Esophagus squamous epithelium (tissue), 5 donors: ENCODE data around the gene SIX3. TPM values are rescaled to one million over a fixed set of nuclear protein-coding genes. Genes with fewer than 3 reads are reported as not detected.

Source experiments
- DNase-seq: peaks from one replicate; lab custom pipeline; 2025; lab: John Stamatoyannopoulos, UW
- H3K27ac ChIP-seq, 4 donors: fragments of 200-600 bp; sonication (generic); one replicate each; pipeline ENCODE4 v1.5.1; 2016 to 2019; ENCODE audit warnings: mild to moderate bottlenecking in 1 of 4
- H3K27me3 ChIP-seq, 4 donors: fragments of 200-600 bp; sonication (generic); 1 replicate in 3 of 4; 2 replicates in 1 of 4; pipeline versions ENCODE4 v1.5.1 to v1.6.0; 2017 to 2021; ENCODE audit warnings: antibody characterized with exemption in 1 of 4
- H3K36me3 ChIP-seq, 3 donors: fragments of 200-600 bp; sonication (generic); one replicate each; pipeline ENCODE4 v1.5.1; 2016 to 2019
- H3K4me1 ChIP-seq, 3 donors: fragments of 200-600 bp; sonication (generic); one replicate each; pipeline ENCODE4 v1.5.1; 2017 to 2019
- H3K4me3 ChIP-seq, 4 donors: fragments of 200-600 bp; sonication (generic); 1 replicate in 3 of 4; 2 replicates in 1 of 4; pipeline ENCODE4 v1.5.1; 2016 to 2019; ENCODE audit warnings: mild to moderate bottlenecking in 2 of 4, moderate library complexity in 1 of 4
- H3K9me3 ChIP-seq, 3 donors: fragments of 200-600 bp; sonication (generic); one replicate each; pipeline ENCODE4 v1.5.1; 2016 to 2019
- POLR2A ChIP-seq, 4 donors: fragments of 450-650 bp; IDR thresholded peaks; one replicate each; pipeline ENCODE4 v1.6.1; 2017; ENCODE audit warnings: antibody characterized with exemption in 4 of 4, mild to moderate bottlenecking in 4 of 4, moderate library complexity in 3 of 4
- WGBS, 2 donors: methylation state at CpG; one replicate each; pipeline ENCODE4 v1.1.5; 2018; 5-methylcytosine and 5-hydroxymethylcytosine counted together
- intact Hi-C: fragments of 100-400 bp; cut with DNase I; formaldehyde crosslinking; loops from one replicate; pipeline ENCODE4 v1.15.0; 2022
- total RNA-seq, 4 donors: library from RNA; depleted of rRNA; stranded (reverse); fragments of >200 nt; gene quantifications; one replicate each; pipeline ENCODE4 v1.1.0, GENCODE V29; 2016
- TF ChIP-seq, protein P1 (sequence below), 6 experiments: fragments of 450-650 bp in 4 of 6; fragments of 200-600 bp in 2 of 6; sonication (generic) in 2 of 6; IDR thresholded peaks; one replicate each; pipeline ENCODE4 v1.5.1; 2016 to 2019; ENCODE audit warnings: antibody characterized with exemption in 6 of 6, mild to moderate bottlenecking in 4 of 6, moderate library complexity in 4 of 6
- donor health status: DM: yes; HTN: yes; CAD: no.

Gene SIX3
- not detected for total RNA-seq

DNA sequence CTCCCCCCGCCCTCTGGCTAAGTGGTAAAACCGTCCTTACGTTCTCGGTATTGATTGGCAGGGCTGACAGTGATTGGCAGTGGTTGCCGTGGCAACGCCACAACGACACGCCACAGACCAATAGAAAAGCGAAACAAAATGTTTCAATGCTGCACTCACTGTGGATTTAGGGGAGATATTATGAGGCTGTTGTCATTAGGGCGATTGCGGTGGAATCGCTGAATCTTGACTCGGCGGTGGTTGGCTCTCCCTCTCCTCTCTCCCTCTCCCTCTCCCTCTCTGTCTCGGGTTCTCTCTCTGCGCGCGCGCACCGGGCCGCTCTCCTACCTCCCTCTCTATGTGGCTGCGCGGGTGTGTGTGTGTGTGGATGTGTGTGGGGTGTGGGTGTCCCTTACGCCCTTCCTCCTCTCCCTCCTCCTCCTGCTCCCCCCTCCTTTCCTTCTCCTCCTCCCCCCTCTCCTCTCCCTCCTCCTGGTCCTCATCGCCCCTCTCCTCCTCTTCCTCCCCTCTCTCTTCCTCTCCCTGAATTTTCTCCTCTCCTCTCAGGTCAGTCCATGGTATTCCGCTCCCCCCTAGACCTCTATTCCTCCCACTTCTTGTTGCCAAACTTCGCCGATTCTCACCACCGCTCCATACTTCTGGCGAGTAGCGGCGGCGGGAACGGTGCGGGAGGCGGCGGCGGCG is at the start of gene SIX3:
Gene SIX3, plus strand, starts transcription at position 152 of the 684 bp plus-strand sequence. Its CDS starts 403 bp downstream, at position 555.
- Histone ChIP-seq H3K27me3 (peaks cover 46 to 100% (median 72%) of the 10 kb centered on the region in 4 donors), H3K4me3 (peak within 1 kb of the TSS in 3 of 4 donors; percentile 28 to 60 (median 38)), H3K4me1 (peaks cover 41 to 73% (median 50%) of the 10 kb centered on the region in 3 donors), H3K36me3 (no peaks in the 10 kb centered on the region), H3K9me3 (no peaks in the 10 kb centered on the region), H3K27ac (no peak within 1 kb of the TSS)
- DNase-seq = no peak
- TF ChIP-seq, protein P1, sequence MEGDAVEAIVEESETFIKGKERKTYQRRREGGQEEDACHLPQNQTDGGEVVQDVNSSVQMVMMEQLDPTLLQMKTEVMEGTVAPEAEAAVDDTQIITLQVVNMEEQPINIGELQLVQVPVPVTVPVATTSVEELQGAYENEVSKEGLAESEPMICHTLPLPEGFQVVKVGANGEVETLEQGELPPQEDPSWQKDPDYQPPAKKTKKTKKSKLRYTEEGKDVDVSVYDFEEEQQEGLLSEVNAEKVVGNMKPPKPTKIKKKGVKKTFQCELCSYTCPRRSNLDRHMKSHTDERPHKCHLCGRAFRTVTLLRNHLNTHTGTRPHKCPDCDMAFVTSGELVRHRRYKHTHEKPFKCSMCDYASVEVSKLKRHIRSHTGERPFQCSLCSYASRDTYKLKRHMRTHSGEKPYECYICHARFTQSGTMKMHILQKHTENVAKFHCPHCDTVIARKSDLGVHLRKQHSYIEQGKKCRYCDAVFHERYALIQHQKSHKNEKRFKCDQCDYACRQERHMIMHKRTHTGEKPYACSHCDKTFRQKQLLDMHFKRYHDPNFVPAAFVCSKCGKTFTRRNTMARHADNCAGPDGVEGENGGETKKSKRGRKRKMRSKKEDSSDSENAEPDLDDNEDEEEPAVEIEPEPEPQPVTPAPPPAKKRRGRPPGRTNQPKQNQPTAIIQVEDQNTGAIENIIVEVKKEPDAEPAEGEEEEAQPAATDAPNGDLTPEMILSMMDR (IDR thresholded peaks at IDR 0.05) = no peak
- no peak for TF ChIP-seq POLR2A (IDR thresholded peaks at IDR 0.05)
- WGBS, 2 donors = 1 to 2% methylated on average over 21 to 24 of the region's 39 CpGs
- intact Hi-C loops = no loop called here

DNA sequence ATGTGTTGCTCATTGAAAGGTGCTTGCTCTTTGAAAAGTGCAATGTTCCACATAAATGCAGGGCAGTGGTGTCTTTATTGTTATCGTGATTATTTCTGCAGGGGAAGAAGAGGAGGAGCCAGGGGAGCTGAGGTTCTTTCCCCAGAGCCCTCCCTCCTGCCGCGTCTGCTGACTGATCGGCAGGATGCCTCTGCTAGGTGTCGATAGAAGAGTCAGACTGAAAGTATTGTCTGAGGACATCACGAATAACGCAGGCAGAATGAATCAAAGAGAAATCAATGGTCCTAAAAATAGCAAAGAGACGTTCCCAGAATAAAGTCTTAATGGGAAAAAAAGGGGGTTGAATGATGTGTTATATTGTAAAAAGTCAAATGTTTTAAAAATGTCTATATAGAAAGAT is 47.4 kb upstream of the SIX3 start:
- no peak for DNase-seq
- Histone ChIP-seq H3K4me1 (no peaks in the 10 kb centered on the region), H3K9me3 (no peaks in the 10 kb centered on the region), H3K36me3 (no peaks in the 10 kb centered on the region), H3K27ac (no peak overlapping the region), H3K4me3 (no peak overlapping the region), H3K27me3 (peaks cover 0 to 11% (median 0%) of the 10 kb centered on the region in 4 donors)
- WGBS, 2 donors = 28 to 40% methylated on average over 8 of the region's 8 CpGs
- intact Hi-C loops = no loop called here
- TF ChIP-seq POLR2A (IDR thresholded peaks at IDR 0.05) = no peak
- TF ChIP-seq, protein P1 (IDR thresholded peaks at IDR 0.05) = no peak

DNA sequence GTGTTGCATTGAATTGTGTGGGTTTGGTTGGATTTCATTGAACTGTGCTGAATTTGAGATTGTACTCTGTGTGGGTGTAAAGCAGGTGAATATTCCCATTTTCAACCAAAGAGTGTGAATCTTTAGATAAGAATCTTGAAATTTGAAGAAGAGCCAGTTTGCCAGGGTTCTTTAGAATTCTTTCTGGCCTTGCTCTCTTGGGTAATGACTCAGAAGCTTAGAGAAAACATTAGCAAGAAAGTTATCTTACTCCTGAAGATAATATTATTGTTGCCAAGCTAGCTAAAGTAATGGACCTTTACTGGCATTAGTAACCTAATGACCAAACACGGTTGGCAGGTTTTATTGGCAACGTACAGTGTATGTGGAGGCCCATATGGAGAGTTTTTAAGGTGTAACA is 46.4 kb upstream of the SIX3 start:
- TF ChIP-seq, protein P1 (IDR thresholded peaks at IDR 0.05) = no peak
- no peak for TF ChIP-seq POLR2A (IDR thresholded peaks at IDR 0.05)
- Histone ChIP-seq H3K27me3 (peaks cover 0 to 21% (median 0%) of the 10 kb centered on the region in 4 donors), H3K4me3 (no peak overlapping the region), H3K9me3 (no peaks in the 10 kb centered on the region), H3K36me3 (no peaks in the 10 kb centered on the region), H3K4me1 (no peaks in the 10 kb centered on the region), H3K27ac (no peak overlapping the region)
- 62 to 65% methylated on average over 2 of the region's 2 CpGs for WGBS, 2 donors
- no peak for DNase-seq
- intact Hi-C loops = no loop called here

DNA sequence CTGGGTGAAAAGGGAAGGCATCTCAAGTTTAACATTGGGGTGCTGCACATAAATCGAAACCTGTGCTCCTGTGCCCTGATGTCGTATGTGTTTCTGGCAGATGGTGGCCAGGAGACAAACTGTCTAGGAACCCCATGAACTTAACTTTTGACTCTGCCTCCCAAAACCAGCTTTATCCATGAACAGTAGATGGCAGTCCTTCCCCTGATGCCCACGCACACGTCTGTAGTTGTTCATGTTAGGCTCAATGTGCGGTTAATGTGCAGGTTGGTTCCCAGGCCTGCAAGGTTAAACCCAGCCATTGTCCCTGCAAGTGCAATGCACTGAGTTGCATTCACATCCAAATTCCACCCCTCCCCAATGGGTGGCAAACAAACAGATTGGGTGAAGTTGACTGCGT is 44.1 kb upstream of the SIX3 start:
- no peaks in the 10 kb centered on the region for H3K4me1 ChIP-seq
- H3K36me3 ChIP-seq = no peaks in the 10 kb centered on the region
- H3K27ac ChIP-seq = no peak overlapping the region
- DNase-seq = no peak
- H3K27me3 ChIP-seq = peaks cover 0 to 41% (median 0%) of the 10 kb centered on the region in 4 donors
- intact Hi-C loops = no loop called here
- 79 to 86% methylated on average over 2 to 4 of the region's 6 CpGs for WGBS, 2 donors
- no peak overlapping the region for H3K4me3 ChIP-seq
- no peaks in the 10 kb centered on the region for H3K9me3 ChIP-seq
- TF ChIP-seq, protein P1 (IDR thresholded peaks at IDR 0.05) = no peak
- TF ChIP-seq POLR2A (IDR thresholded peaks at IDR 0.05) = no peak
